NCI-H146 treated with DMSO at 0.1 percent for 48 hours (cell line): ENCODE measurements around the gene CCM2L.

Experiments
- DNase-seq: peaks from one replicate; lab custom pipeline; 2025; ENCODE audit not compliant: unreplicated experiment; lab: John Stamatoyannopoulos, UW

The CCM2L gene

GRCh38 chr20:32056708-32057483, 46.7 kb downstream of the CCM2L start:
- no peak for DNase-seq

GRCh38 chr20:32057656-32058184, 47.5 kb downstream of the CCM2L start:
- DNase-seq: no peak

- no peak for DNase-seq
Measured at GRCh38 chr20:32059189-32059588, 49.0 kb downstream of the CCM2L start.

- DNase-seq: no peak
Measured at GRCh38 chr20:32062776-32063170, 52.5 kb downstream of the CCM2L start.

- no peak for DNase-seq
Measured at GRCh38 chr20:32063695-32064094, 53.5 kb downstream of the CCM2L start.

- no peak for DNase-seq
Measured at GRCh38 chr20:32064667-32065066, 54.4 kb downstream of the CCM2L start.

- no peak for DNase-seq
Measured at GRCh38 chr20:32067234-32067821, 57.1 kb downstream of the CCM2L start.

- DNase-seq: no peak
Measured at GRCh38 chr20:32068174-32068573, 57.9 kb downstream of the CCM2L start.

GRCh38 chr20:32069711-32070110, 59.5 kb downstream of the CCM2L start:
- no peak for DNase-seq

- no peak for DNase-seq
Measured at GRCh38 chr20:32070282-32070681, 60.0 kb downstream of the CCM2L start.

GRCh38 chr20:32070690-32071213, 60.5 kb downstream of the CCM2L start:
- no peak for DNase-seq

- no peak for DNase-seq
Measured at GRCh38 chr20:32071395-32072167, 61.3 kb downstream of the CCM2L start.

- no peak for DNase-seq
Measured at GRCh38 chr20:32072168-32072750, 62.0 kb downstream of the CCM2L start.

GRCh38 chr20:32075534-32075933, 65.3 kb downstream of the CCM2L start:
- DNase-seq: no peak

GRCh38 chr20:32077190-32077589, 67.0 kb downstream of the CCM2L start:
- DNase-seq: no peak

GRCh38 chr20:32078322-32078721, 68.1 kb downstream of the CCM2L start:
- no peak for DNase-seq

GRCh38 chr20:32078791-32079190, 68.6 kb downstream of the CCM2L start:
- DNase-seq: no peak

GRCh38 chr20:32079655-32080109, 69.4 kb downstream of the CCM2L start:
- DNase-seq: no peak

GRCh38 chr20:32080783-32081182, 70.5 kb downstream of the CCM2L start:
- DNase-seq: no peak
